Stimulated activated CD4-positive, alpha-beta T cell treated with anti-CD3 and anti-CD28 coated beads, Interleukin-12 subunit alpha, Interleukin-12 subunit beta, amount 100 ng/mL, for 48 hours (primary cell): ENCODE data around the gene GPR158.
"Not testable (repeated sequence)": the region's sequence is repeated elsewhere in the genome, so short reads cannot be mapped to it uniquely, and the experiment has no call there.

Experiments
- DNase-seq, 3 donors: peaks; one replicate each; pipeline ENCODE4 v3.0.0-alpha.2; 2020; ENCODE audit warnings: low read depth in 2 of 3, low spot score in 1 of 3

The GPR158 gene

GRCh38 chr10:25174461-25175230, at the start of gene GPR158:
GPR158 (plus strand) TSS chr10:25175001; CDS start chr10:25175421, 420 bp downstream.
- DNase-seq: peak; percentile 21 to 34 (median 26)

DNA sequence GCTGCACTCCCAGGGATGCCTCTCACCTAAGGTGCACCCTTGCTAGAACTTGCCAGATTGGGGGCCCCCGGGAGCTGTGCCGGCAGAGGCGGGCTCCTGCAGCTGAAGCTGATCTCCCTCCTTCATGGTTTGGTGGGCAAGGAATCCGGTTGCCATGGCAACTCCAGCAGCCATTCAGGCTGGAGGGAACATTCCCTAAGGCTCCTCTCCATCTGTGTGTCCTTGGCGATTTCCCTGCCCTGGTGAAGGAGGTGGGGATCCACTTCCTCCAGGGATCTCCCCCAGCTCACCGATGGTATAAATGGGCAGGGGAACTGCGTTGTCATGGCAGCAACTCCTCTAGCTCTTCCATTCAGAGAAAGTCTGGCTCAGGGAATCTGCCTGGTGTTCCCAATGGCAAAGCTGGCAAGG, 49.6 kb upstream of the GPR158 start:
- no peak for DNase-seq

DNA sequence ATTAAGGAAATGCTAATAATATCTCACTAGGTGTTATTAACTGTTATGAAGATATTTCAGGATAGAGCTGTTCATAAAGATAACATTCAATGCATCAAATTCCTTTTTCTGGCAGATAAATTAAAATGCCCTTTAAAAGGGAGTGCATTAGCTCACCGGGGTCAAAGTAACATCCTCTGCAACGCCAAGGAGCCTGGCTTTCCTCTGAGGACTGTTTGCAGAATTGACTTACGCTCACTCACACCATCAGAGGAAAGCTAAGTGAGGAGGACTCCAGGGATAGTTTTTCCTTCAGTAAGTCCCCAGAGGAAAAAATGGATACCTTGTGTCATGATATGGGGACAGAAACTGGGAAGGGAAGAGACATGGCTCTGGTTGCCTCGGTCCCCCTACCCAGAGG, 45.2 kb upstream of the GPR158 start:
- DNase-seq: no peak

- DNase-seq: no peak
Measured at GRCh38 chr10:25130906-25131305, 43.9 kb upstream of the GPR158 start.

DNA sequence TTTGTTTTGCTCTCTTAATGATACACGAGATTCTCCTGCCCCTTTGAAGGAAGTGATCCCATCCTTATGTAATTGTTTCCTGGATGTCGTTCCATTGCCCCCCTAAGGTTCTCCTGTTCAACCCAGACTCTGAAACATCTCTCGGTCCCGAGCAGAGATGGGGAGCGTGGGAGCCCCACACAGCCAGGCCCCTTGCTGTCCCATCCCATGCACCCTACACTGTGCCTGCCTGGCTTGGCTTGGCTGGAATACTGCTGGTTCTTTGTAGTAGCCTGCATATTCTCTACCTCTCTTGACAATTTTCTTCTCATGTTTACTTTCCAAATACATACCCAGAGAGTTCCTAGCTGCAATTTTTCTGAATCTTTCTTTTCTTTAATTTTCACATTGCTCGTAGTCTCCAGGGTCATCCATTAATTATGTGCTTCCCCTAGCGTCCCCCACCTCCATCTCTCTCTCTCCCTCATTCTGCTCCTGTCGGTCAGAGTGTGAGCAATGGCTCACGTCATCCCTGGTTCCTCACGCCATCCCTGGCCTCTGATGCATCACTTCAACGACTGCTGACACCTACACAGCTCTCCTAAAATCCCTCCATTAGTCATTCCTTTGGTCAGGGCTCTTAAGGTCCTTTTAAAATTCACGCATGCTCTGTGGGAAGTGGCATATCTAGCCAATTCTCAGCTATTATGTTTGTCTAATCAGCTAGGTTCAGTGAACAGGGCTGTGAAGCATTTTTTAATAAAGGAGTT, 32.5 kb upstream of the GPR158 start:
- no peak for DNase-seq

DNA sequence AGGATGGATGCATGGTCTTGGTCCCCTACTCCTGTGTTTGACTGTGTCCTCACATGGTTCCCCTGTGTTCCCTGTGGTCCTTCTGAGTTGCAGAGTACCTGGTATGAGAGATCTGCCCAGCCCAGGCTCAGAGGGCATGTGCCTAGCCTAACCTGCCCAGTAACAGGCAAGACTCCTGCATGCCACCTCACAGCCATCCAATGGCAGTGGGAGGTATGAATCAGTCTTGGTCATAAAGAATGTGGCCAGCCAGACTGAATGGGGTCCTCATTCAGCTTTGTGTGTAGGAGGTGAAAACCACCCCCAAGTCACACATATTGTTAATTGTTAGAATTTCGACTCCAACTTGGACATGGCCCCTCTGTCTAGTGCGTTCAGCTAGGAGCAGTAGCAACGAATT, 17.2 kb upstream of the GPR158 start:
- DNase-seq: no peak

- DNase-seq: no peak
Measured at GRCh38 chr10:25159591-25159990, 15.2 kb upstream of the GPR158 start.

GRCh38 chr10:25162391-25162790, 12.4 kb upstream of the GPR158 start:
- DNase-seq: no peak

DNA sequence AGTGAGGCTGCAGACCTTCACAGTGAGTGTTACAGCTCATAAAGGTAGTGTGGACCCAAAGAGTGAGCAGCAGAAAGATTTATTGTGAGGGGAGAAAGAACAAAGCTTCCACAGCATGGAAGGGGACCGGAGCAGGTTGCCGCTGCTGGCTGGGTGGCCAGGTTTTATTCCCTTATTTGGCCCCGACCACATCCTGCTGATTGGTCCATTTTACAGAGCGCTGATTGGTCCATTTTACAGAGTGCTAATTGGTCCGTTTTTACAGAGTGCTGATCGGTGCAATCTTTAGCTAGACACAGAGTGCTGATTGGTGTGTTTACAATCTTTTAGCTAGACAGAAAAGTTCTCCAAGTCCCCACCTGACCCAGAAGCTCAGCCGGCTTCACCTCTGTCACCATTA, 11.3 kb upstream of the GPR158 start:
- DNase-seq: not testable (repeated sequence)

DNA sequence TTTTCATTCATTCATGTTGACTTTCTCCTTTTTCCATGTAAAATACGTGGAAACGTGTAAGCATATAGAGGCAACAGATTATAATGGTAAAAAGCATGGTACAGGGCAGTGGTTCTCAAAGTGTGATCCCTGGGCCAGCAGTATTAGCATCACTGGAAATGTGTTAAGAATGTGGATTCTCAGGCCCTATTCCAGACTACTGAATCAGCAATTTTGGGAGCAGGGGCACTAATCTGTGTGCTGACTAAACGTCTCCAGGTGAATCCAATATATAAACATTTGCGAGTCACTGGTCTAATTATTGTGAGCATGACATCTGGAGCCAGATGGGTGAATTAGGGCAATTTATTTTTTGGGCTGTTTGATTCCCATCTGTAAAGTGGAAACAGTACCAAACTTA, 5.1 kb upstream of the GPR158 start:
- no peak for DNase-seq

DNA sequence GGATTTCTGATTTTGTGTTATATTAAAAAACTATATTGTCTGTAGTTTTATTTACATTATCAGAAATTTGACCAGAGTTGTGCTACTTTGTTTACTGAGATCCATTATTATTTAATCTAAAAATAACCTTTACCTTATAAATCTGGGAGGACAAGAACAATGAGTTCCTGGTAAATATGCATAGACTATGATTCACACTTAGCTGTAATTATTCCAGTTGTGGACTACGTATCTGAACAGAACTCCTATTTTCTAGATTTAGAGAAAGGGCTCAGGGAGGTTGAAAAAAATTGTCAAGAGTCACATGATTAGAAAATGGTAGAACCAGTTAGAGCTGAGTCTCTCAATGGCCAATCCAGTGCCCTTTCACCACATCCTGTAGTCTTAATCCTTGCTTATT, 4.2 kb upstream of the GPR158 start:
- DNase-seq: no peak

GRCh38 chr10:25175527-25176420, 973 bp downstream of the GPR158 start:
- DNase-seq: no peak

GRCh38 chr10:25176421-25176968, 1.7 kb downstream of the GPR158 start:
- no peak for DNase-seq

GRCh38 chr10:25177093-25177753, 2.4 kb downstream of the GPR158 start:
- DNase-seq: no peak

GRCh38 chr10:25177754-25178135, 2.9 kb downstream of the GPR158 start:
- no peak for DNase-seq

DNA sequence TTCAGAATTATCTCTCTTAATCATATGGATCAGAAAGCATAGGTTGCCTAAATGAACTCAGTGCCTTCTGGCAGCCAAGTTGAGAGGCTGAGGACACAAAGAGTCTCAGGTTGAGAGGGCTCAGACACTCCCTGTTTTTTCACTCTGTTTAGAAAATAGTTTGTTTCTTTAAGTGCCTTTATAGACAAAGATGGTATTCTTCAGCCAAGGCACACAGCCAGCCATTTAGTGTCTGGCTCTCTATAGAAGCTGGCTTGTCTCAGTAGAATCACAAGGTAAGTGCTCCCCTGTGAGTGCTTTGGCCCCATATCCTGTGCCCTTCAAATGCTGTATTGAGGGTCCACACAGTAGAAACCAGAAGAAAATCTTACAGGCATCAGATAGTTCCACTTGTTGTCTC, 3.6 kb downstream of the GPR158 start:
- no peak for DNase-seq

DNA sequence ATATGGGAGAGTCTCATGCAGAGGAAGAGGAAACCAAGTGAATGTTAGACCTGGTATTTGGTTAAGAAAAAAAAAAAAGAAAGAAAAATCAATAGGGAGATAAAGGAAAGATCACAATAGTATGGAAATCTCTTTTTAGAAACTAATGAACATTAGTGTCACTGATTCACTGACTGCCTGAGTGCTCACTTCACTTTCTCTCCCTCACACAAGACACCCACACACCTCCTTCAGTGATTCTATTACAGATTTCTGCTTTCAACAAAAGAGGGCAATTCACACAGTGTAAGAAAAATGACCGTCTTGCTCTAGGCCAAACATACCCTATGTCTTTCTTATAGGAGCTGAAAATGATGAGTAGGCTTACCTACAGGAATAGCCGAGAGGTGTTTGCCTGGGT, 6.0 kb downstream of the GPR158 start:
- no peak for DNase-seq

GRCh38 chr10:25182636-25183035, 7.8 kb downstream of the GPR158 start:
- no peak for DNase-seq

DNA sequence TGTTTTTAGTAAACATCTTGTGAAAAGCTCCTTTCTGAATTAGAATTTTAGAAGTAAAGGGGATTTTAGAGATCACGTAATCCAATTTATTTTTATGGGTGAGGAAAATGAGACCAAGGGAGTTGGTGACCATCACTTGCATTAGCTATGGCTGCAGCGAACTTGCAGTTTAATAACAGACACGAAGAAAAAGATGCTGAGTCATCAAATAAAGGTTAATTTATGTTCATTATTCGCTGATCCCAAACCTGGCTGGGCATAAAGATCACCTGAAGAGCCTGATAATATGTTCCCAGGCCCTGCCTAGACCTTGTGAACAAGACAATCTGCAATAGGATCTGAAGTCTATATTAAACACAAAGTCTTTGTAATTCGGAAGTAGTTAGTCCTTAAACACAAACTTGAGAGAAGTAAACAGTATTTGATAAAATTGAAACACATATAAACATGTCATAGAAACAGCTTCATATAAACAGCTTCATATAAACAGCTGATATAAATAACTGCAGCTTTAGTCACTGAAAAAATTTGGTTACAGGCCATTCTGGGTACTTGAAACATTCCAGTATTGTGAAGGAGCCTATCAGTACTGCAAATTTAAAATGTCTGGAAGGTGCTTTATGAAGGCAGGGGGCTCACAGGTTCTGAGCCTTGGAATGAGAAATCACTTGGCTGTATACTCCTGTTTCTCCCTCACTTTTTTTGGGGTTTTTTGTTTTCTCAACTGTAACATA, 16.5 kb downstream of the GPR158 start:
- DNase-seq: no peak

DNA sequence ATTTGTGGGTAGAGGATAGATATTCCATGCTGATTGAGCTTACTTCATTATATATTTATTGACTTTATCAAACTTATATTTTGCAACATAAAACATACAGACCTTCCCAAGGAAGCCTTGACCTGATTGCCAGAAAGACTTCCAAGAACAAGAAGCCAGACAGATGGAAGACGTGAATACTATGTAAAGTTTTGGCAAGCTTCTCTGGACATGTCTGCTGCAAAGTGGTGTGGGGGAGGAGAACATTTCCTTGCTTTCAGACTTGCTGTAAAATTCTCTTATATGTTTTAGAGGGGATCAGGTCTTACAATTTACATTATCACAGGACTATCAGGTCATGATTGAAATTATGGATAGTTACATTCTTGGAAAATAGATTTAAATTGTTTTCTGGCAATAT, 23.4 kb downstream of the GPR158 start:
- no peak for DNase-seq
